NCI-H510A (cell line): ENCODE results near the gene PRKAG2.

Experiments
- DNase-seq: peaks from one replicate; lab custom pipeline; 2025; lab: John Stamatoyannopoulos, UW

Gene PRKAG2

DNA sequence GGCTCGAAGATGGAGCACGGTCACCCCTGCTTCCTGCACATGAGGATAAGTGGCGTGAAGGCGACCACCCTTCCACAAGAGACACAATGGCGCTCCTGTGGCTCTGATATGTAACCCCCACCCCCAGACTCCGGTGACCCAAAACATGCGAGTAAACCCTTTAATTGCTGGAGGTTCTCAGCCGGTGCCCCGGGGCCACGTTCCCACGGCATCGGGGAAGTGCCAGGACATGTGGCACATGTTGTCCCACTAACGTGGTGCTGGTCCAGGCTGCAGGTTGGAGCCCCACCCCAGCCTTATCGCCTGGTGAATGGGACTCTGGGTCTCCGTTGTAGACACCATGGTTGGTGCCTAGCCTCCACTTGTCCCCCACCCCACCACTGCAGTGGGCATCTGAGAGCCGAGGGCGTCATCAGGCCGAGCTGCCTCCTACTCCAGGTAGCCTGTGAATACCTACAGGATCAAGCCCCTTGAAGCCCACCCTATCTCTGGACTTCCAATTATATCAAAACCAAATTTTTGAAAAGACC lies 132.8 kb downstream of the PRKAG2 start:
- no peak for DNase-seq

DNA sequence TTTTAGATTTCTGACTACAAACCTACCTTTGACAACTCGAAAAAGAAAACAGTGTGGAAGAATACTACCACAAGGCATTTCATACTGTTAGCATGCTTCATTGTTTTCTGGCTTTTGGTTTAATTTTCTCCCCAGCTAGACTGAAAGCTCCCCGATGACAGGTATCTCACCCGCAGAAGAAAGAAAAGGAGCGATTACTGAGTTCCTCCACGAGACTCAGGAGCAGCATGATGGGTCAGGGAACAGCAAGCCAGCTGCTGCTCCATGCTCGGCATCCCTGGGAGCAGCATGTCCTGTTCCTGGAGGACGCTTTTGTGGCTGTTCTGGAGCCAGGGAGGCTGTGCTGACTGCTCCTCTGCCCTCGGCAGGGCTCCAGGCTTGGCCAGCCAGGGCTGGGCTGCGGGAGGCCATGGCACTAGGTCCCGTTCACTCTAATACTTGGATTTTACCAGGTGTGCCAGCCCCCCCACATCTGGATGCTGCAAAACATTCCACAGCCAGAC lies 133.4 kb downstream of the PRKAG2 start:
- no peak for DNase-seq

DNA sequence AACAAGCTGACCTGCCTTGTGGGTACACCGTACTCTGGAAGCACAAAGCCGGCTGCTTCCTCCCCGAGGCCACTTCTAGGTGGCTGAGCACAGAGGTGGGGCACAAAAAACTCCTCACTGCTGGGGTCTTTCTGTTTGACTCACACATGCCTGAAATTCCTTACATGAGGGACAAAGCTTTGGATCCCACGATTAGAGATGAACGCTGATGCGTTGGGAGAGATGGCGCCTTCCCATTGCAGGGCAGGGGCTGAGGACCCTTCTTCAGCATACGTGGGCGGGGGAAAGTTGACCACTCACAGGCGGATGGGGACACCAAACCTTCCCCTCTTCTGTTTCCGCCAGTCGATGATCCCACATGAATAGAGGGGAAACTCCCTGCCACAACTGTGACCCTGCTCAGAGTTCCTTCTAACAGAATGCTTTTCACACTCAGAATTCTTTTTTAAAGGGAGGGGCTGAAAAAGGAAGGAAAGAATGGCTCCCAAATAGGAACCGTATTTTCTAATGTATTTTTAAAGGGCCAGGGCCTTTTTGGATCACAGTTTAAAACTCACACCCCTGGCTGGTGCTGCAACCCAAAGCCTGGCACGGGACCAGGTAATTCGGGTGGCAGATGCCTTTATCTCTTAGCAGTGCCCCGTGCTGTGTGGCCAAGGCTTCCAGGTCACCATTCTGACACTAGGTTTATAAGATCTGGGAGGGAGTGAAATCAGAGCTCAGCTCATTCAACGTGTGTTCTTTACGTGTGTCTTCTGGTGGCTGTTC lies 134.0 kb downstream of the PRKAG2 start:
- DNase-seq: no peak

DNA sequence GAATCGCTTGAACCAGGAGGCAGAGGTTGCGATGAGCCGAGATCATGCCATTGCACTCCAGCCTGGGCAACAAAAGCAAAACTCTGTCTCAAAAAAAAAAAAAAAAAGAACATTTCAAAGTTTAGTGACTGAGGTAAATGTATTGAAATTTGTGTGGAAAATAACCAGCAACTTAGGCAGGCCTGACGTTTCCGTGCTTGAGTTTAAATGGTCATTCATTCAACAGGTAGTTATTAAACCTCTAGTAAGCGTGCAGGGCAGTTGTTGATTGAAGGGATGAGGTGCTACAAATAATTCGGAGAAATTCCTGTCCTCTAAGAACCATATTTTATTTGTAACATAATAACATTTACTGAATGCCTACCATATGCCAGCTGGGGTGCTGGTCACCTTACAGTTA lies 135.3 kb downstream of the PRKAG2 start:
- no peak for DNase-seq

DNA sequence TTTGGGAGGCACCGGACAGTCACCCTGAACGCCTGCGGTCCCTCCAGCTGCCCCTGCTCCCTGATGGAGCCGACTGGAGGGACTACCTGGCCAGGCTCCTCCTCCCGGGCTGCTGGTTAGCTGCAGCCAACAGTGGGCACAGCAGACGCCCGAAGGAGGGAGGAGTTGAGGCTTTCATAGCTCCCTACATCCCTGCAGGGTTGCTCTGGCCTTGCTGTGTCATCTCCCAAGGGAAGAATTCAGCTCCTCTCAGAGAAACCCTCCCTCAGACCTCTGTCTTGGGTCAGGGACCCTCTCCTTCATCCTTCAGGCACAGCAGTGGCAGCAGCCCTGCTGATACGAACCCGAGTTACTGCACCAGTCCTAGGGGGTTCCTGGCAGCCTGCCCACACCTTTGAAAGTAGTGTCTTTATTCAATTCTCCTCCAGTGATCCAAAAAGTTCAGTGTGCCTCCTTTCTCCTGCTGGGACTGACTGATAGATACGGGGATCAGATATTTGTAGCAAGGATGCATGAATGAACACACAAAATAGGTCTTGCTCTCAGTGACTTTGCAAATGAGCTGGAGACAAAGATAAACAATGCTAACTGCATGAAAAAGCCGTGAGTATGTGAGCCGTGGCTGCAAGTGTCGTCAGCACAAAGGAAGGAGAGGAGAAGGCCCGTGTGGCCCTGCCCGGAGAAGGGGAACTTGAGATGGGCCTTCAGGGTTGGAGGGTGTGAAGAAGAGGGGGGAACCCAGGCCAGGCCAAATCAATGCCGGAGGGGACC lies 136.6 kb downstream of the PRKAG2 start:
- DNase-seq: no peak

DNA sequence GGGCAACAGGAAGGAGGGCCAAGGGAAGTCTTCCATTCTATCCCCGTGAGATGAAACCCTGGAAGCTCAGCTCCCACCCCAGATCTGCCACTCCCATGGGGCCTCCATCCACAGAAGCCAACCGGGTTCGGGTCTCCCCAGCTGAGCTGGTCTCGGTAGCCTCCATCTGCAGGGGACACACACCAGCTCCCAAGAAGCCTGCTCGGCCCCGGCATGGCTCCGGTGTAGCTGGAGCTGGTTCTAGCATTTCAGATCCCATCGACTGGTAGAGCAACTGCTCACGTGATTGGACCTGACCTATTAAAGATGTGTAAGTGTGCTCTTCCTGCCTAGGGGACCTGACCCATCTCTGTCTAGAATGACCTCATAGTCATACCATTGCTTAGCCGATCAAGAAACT lies 138.0 kb downstream of the PRKAG2 start:
- no peak for DNase-seq

DNA sequence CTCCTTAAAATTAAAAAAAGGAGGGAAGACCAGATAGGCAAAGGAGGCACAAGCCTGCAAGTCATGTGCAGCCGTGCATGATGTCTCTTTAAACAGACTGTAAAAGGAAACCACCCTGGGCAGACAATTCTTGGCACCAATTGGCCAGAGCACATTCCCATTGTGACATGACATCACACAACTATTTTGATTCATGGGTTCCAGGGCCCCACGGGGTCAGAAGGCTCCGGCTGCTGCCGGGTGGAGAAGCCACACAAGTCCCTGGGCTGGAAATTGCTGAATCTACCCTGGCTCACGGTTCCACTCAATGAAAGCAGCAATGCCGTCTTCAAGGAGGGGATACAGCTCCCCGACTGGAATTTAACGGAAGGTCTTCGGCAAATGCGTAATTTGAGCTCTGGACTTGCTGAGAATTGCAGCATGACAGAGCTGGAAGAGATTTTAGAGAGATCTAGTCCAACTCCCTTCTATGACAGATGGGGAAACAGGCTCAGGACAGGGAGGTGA lies 140.5 kb downstream of the PRKAG2 start:
- peak; percentile 43 for DNase-seq

DNA sequence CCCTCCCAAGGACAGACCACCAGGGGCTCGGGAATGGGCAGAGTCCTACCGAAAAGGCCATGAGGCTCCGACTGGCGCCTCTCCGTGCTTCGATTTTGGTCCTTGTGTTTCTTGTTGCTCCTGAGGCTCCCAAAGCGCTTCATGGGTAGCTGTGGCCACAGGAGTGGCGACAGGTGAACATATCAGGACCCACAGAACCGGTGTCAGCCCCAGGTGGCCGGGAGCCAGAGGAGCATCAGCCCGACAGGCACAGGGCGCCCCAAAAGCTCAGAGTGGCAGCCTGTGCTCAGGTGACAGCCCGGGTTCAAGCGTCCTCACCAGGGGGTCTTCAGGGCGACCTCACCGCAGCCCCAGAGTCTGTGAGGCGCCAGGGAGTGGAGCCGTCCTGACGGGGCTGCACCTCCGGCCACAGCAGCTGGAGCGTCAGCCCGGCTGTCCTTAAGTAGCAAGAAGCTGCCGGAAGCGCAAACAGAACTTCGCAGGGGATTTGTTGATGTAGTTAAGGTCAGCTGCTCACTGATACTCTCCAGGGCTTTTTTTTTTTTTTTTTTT lies 141.0 kb downstream of the PRKAG2 start:
- DNase-seq: no peak

DNA sequence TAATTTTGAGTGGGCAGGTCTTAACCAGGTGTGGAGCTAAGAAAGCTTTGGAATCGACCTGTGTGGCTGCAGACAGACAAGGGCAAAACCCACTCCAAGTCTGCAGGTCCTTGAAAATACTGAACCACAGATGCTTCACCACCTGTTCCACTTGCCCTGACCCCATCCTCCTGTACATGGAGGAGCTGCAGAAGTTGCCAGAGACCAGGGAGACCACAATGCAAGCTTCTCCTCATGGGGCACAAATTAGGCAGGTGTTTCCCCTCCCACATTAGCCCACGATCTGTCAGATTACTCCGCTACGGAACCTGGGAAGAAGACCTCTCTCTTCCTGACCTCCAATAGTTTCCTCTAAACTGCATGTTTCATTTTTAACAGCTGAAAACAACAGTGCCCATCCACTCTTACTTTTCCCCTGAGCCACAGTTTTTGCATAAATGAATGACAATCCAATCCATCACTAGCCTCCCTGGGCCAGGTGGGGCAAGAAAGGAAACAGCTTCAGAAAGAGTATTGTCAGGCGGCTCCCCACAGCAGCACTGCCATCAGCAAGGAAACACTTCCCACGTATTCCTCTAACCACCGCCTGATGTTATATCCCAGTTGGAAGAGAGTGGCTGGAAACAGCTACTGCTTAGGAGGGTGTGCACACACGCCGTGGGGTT lies 141.6 kb downstream of the PRKAG2 start:
- no peak for DNase-seq

DNA sequence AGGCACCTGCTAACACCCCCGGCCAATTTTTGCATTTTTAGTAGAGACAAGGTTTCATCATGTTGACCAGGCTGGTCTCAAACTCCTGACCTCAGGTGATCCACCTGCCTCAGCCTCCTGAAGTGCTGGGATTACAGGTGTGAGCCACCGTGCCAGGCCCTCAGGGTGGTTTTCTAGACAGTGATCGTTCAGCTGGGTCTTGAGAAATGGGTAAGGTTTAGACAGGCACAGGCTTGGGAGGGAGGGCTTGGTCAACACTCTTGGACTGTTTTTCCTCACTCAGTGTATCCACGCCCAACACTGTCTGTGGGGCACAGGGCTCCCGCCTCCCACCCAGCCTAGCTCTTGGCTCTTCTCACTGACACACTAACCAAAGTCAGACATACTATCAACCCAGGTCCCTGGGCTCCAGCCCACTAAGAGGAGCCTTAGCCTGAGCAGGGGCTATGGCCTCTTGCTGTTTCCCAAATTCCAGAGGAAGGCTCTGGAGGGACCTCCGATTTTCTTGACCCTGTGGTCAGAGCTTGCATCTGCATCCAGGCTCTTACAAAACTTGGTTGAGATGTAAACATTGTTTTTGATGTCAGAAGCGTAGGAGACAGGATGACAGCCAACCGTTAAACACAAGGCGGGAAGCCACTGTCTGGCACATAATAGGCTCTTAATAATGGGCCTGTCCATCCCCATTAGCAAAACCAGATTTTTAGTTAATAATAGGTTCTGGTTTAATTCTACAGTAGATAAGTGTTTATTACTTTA lies 143.9 kb downstream of the PRKAG2 start:
- no peak for DNase-seq

DNA sequence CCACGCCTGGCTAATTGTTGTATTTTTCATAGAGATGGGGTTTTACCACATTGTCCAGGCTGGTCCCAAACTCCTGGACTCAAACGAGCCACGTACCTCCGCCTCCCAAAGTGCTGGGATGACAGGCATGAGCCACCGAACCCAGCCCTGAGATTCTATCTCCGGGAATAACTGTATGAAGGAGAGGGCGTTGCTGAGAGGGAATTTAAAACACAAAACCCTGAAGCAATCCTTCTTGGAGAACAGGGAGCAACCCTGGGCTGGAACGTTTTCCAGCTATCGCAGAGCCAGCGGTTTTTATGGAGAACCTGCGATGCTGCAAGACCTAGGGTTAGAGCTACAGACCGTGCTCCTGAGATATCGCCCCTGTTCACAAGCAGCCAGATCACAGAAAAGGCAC lies 144.6 kb downstream of the PRKAG2 start:
- DNase-seq: no peak

DNA sequence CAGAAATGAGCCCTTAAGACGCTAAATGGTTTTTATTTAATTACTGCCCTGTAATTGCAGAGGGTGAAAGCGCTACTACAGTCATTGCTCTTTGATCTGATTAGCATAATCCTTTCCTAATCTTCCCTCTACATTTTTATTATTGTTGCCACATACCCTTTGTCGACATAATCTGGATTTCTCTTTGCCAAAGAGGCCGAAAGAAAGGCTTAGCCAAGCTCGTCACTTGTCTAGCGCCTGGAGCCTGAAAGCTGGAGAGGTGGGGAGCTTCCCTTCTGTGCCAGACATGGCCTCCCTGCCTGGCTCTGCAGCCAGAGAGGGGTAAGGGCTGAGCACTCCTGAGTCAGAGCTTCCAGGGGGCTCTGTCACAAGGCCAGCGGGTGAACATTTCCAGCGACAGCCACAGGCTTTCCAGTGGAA lies 145.9 kb downstream of the PRKAG2 start:
- no peak for DNase-seq

DNA sequence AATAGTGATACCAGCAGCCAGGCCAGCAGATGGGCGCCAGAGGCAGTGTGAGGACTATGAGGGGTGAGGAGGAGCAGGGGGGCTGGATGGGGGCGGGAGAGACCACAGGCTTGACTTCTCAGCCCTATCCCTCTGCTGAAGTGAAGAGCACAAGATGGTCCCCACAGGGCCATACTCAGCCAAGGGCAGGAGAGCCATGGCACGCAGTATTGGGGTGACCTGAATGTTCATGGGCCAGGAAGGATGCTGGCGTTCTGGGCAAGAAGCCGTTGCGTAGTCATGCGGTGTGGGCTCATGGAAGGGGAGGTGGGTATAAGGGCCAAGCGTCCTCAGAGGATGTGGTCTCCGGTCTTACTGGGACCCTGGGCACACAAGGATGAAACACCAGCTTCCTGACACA lies 146.3 kb downstream of the PRKAG2 start:
- DNase-seq: no peak

DNA sequence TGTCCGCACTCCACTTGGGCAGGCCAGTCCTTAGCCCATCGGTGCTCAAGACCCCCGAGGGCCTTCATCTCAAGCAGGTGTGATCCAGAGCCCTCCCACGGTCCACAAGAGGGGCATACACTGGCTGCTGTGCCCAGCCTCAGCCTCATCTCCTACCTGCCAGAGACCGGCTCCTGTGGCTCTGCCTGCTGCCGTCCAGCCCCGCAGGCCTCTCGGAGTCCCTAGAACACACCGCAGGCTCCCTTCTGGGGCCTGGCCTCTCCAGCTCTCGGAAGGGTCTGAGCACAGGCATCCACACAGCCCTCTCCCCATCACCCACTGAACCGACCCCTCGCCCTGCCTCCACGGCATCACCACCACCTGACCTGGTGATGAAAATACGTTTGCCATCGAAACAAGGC lies 147.4 kb downstream of the PRKAG2 start:
- DNase-seq: no peak

DNA sequence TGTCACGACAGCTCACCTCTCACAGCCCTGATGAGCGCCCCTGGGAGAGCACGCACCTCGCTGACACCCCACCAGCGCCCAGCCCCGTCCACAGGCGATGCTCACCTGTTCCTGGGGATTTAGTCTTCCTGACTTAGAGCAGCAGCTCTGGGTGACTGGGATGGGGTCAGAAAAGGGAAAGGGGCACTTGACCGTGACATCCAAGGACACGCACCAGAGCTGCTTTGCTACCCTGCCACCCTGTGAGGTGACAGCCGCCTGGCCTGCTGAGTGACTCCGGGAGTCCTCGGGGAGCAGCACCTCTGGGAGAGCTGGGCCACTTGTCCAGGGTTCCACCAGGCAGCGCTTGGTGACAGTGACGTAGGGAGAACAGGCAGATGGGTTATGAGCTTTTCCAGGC lies 148.2 kb downstream of the PRKAG2 start:
- DNase-seq: no peak

DNA sequence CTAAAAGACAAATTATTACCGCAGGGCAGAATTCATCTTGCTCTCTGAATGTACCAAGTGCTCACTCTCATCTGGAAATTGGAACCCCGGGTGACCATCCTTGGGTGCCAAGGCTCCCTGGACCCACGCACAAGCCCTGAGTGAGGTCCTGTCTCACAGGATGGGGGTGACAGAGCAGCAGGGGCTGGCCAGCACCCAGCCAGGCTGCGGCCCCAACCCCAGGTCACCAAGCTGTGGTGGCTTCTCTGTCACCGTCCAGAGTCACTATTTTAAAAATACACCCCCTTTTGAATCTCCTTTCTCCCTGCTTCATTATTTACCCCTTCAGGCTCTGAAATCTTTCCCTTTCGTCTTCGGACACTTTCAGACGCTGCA lies 148.6 kb downstream of the PRKAG2 start:
- DNase-seq: no peak

DNA sequence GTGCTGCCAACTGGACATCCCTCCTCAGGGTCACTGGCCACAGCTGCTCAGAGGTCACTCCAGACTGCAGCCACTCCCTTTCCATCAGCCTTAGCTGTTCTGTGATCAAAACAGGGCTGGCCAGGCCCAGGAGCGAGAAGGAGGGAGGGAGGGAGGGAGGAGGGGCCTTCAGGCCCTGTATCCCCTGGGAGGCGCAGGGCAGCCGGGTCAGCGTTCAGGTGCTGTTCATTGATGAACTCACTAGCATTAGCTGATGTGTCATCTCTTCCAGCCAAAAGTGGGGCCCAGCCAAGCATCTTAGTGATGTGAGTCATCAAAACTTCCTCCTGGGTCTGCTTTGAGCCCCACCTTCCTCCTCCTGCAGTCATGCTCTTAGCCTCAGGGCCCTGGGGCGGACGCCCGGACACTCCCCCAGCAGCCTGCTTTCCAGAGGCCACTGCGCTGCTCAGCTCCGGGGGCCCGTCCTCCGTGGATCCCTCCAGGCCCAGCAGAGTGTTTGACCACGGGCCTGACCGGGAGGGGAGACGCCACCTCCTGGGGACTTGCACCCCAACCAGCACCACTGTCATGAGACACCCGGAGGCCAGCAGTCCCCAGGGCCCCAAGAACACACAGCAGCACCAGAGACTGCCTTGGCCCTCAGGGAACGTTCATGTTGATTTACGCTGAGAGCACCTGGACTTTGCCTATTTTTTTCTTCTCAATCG lies 149.2 kb downstream of the PRKAG2 start:
- no peak for DNase-seq

DNA sequence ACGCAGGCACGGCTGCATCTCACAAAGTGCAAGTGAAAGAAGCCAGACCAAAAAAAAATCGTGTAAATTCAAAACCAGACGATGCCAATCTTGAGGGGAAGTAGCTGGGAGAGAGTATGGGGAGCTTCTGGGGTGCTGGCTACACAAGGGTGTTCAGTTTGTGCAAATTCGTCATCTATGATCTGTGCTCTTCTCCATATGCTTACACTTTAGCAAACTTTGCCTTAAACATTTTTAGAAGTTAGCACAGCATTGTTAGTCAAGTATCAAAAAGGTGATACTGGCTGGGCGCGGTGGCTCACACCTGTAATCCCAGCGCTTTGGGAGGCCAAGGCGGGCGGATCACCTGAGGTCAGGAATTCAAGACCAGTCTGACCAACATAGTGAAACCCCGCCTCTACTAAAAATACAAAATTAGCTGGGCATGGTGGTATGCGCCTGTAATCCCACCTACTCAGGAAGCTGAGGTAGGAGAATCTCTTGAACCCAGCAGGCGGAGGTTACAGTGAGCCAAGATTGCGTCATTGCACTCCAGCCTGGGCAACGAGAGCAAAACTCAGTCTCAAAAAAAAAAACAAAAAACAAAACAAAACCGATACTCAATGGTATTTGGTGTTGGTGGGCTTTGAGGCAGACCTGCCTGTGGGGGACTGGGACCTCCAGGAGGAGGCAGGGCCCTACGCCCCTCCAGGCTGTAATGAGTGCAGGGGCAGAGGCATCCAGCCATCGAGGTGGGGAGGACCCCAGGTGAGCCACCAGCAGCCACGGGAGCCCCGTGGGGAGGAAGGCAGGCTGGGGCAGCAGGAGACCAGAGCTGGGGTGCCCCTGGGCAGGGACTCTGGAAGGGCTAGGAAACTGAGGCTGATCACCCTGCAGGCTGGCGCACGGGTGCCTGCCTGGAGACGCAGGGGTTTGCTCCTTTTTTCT lies 150.0 kb downstream of the PRKAG2 start:
- DNase-seq: no peak

DNA sequence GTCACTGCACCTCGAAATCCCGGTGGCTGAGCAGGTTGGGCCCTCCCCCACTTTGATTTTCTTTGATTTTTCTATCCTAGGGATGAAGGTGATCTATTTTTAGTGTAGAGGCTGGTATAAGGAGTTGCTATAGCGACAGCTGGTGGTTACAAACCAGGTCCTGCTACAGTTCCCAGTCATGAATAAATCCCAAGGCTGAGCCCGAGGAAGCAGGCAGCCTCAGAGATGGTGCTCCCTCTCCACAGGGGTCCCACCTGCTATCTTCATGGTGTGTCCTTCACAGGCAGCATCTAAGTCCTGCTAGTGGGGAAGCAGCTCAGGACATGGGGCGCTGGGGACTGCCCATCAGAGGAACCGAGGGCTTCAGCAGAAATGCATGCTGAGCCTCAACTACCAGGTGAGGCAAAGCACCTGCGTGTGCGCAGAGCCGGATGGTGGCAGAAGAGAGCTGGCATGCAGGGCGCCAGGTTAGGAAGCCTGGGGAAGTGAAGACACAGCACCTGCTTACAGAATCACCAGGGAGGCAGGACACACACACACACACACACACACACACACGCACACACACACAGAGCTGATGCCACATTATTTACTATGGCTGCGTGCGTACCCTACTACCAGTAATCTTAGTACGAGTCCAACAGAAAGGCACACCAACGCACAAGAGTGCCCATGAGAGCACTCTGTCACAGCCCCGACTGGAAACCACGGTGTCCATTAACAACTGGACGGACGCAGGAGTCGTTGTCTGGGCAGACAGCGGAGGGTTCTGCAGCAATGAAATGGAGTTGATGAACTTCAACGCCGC lies 150.9 kb downstream of the PRKAG2 start:
- peak; percentile 54 for DNase-seq
